Pancreas (tissue), 10 donors: ENCODE measurements around the gene RACGAP1. TPM values are rescaled to one million over a fixed set of nuclear protein-coding genes. Genes with fewer than 3 reads are reported as not detected.

Source experiments
- ATAC-seq, 4 donors: fragments of 200-7000 bp; cut with Tn5 transposase; one replicate each; pipeline versions ENCODE4 v1.8.0 to v1.9.1; 2020; ENCODE audit warnings: mild to moderate bottlenecking in 4 of 4, moderate library complexity in 4 of 4
- DNase-seq, 6 donors: peaks; one replicate each; pipeline ENCODE4 v3.0.0-alpha.2; 2020
- FAIRE-seq: peaks from 2 replicates; lab custom pipeline; 2012; peaks lifted over from hg19 to GRCh38; lab: Jason Lieb, UNC
- H3K27ac ChIP-seq, 4 donors: fragments of 200-600 bp; sonication (generic); 1 replicate in 3 of 4; 2 replicates in 1 of 4; pipeline versions ENCODE4 v1.5.0 to v1.8.0; 2020
- H3K27me3 ChIP-seq, 4 donors: fragments of 200-600 bp; one replicate each; pipeline ENCODE4 v1.8.0; 2021
- H3K36me3 ChIP-seq, 3 donors: fragments of 200-600 bp; sonication (generic) in 1 of 3; one replicate each; pipeline versions ENCODE4 v1.5.0 to v1.8.0; 2020 to 2021
- H3K4me1 ChIP-seq, 3 donors: fragments of 200-600 bp; one replicate each; pipeline ENCODE4 v1.8.0; 2021
- H3K4me3 ChIP-seq, 4 donors: fragments of 200-600 bp; sonication (generic) in 2 of 4; one replicate each; pipeline versions ENCODE4 v1.5.0 to v1.8.0; 2020 to 2021
- H3K9me3 ChIP-seq, 4 donors: fragments of 200-600 bp; one replicate each; pipeline ENCODE4 v1.8.0; 2021
- CTCF ChIP-seq, 4 donors: fragments of 200-600 bp; sonication (generic) in 3 of 4; IDR thresholded peaks; one replicate each; pipeline versions ENCODE4 v1.5.0 to v1.8.0; 2021; ENCODE audit warnings: antibody characterized with exemption in 4 of 4
- WGBS, 2 donors: extraction: QIAGEN DNeasy Blood & Tissue Kit; methylation state at CpG; one replicate each; pipeline ENCODE4 v1.1.7; 2013; 5-methylcytosine and 5-hydroxymethylcytosine counted together
- intact Hi-C, 3 donors: fragments of 100-400 bp; cut with DNase I; formaldehyde crosslinking; loops; one replicate each; pipeline versions ENCODE4 v1.11.1 to v1.14.2; 2022
- polyA plus RNA-seq, 2 donors: library from polyadenylated mRNA; stranded (reverse); fragments of 200-250 nt; gene quantifications; one replicate each; pipeline ENCODE4 v1.2.3, GENCODE V29; 2013
- total RNA-seq, 6 donors: library from RNA; stranded (reverse); fragmentation: NEBNext Ultra II Directional in 4 of 6; extraction: Animal tissue kit (Norgen Biotek cat#: 25700) in 4 of 6; gene quantifications; one replicate each; pipeline versions ENCODE4 v1.2.1 to v1.2.4, GENCODE V29; 2021 to 2023
- donor health status: healthy with polysubstance abuse.
- donor health status: DM: no; HTN: no; CAD: no; lungs with moderate emphysema.
- donor health status: DM: no; HTN: no; CAD: no.
- donor health status: control.
- donor health status: control.
- donor health status: Bipolar disorder and iron deficiency.
- donor health status: DM: yes; HTN: yes; CAD: no.
- donor health status: DM: no; HTN: no; CAD: no.
- donor health status: DM: no; HTN: no; CAD: no.
- donor health status: DM: yes; HTN: yes; CAD: no.

Gene RACGAP1
- total and polyA plus RNA-seq, 8 donors: 0.72 to 6.3 (median 2.4) TPM

DNA sequence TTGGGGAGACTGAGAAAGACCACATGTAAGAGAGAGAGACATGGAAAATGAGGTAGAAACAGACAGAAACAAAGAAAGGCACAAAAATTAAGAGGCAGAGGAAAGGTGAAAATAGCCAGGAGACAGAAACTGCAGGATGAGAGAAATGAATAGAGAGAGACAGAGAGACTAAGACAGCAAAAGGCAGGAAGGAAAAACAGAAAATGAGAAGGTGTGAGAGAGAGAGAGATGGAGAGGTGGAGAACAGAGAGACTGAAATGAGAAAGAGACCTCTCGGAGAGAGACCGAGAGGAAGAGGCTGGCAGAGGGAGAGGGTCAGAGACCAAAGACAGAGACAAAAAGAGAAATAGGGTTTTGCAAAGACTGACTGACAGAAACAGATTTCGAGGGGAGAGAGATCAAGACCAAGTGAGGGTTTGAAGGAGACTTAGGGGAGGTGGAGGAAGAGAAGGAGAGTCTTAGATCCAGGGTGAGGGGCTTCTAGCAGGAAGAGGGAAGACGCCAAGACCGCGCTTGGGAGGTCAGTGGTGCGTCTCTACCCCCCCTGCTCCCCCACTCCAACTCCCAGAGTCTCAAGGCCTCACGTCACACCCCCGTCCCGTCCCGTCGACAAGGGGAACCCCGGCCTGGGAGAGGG, 64.7 kb downstream of the RACGAP1 start:
- WGBS, 2 donors: 44 to 46% methylated on average over 12 to 13 of the region's 13 CpGs
- H3K27ac ChIP-seq: peak overlapping the region in 1 of 4 donors; percentile 44
- no peak for ATAC-seq
- intact Hi-C loops: no loop called here
- peaks cover 0 to 8% (median 0%) of the 10 kb centered on the region in 4 donors for H3K27me3 ChIP-seq
- H3K4me3 ChIP-seq: no peak overlapping the region
- FAIRE-seq: no peak
- TF ChIP-seq CTCF (IDR thresholded peaks at IDR 0.05): no peak
- H3K4me1 ChIP-seq: peaks cover 6 to 11% (median 6%) of the 10 kb centered on the region in 3 donors
- DNase-seq: no peak
- no peaks in the 10 kb centered on the region for H3K36me3 ChIP-seq
- no peaks in the 10 kb centered on the region for H3K9me3 ChIP-seq

- H3K9me3 ChIP-seq: no peaks in the 10 kb centered on the region
- peak in 3 of 4 donors; percentile 32 to 45 (median 34) for ATAC-seq
- no peaks in the 10 kb centered on the region for H3K36me3 ChIP-seq
- peak overlapping the region in 2 of 4 donors; percentile 12 to 44 for H3K27ac ChIP-seq
- TF ChIP-seq CTCF (IDR thresholded peaks at IDR 0.05): no peak
- no peak overlapping the region for H3K4me3 ChIP-seq
- WGBS, 2 donors: 37 to 45% methylated on average over 11 of the region's 11 CpGs
- no peak for FAIRE-seq
- intact Hi-C loops: no loop called here
- peak in 2 of 6 donors; percentile 30 to 45 for DNase-seq
- H3K4me1 ChIP-seq: peaks cover 6 to 11% (median 6%) of the 10 kb centered on the region in 3 donors
- H3K27me3 ChIP-seq: peaks cover 0 to 8% (median 0%) of the 10 kb centered on the region in 4 donors
Observed at GRCh38 chr12:49959685-49960473, 65.4 kb downstream of the RACGAP1 start.

DNA sequence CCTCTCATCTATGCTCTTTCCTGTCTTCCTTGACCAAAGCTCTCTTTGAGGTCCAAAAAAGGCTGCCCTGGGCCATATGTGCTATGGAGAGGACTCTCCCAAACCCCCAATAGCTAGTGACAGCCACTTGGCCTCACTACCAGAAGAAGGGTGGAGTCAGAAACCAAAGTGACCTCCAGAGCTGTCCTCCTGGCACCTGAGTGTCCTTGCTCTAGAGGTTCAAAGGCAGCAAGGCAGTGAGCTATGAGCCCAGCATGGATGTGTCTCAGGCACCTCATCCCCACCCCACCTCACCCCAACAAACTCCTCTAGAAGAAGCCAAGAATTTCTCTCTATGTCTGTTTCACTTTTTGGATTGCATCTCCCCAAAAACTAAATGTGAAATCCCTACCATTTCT, 67.7 kb downstream of the RACGAP1 start:
- H3K27ac ChIP-seq: no peak overlapping the region
- intact Hi-C loops: no loop called here
- H3K4me1 ChIP-seq: peaks cover 0 to under 1% (median 0%) of the 10 kb centered on the region in 3 donors
- H3K9me3 ChIP-seq: no peaks in the 10 kb centered on the region
- H3K36me3 ChIP-seq: no peaks in the 10 kb centered on the region
- ATAC-seq: no peak
- no peak for FAIRE-seq
- no peak for DNase-seq
- peaks cover 0 to 8% (median 0%) of the 10 kb centered on the region in 4 donors for H3K27me3 ChIP-seq
- TF ChIP-seq CTCF (IDR thresholded peaks at IDR 0.05): no peak
- no peak overlapping the region for H3K4me3 ChIP-seq

DNA sequence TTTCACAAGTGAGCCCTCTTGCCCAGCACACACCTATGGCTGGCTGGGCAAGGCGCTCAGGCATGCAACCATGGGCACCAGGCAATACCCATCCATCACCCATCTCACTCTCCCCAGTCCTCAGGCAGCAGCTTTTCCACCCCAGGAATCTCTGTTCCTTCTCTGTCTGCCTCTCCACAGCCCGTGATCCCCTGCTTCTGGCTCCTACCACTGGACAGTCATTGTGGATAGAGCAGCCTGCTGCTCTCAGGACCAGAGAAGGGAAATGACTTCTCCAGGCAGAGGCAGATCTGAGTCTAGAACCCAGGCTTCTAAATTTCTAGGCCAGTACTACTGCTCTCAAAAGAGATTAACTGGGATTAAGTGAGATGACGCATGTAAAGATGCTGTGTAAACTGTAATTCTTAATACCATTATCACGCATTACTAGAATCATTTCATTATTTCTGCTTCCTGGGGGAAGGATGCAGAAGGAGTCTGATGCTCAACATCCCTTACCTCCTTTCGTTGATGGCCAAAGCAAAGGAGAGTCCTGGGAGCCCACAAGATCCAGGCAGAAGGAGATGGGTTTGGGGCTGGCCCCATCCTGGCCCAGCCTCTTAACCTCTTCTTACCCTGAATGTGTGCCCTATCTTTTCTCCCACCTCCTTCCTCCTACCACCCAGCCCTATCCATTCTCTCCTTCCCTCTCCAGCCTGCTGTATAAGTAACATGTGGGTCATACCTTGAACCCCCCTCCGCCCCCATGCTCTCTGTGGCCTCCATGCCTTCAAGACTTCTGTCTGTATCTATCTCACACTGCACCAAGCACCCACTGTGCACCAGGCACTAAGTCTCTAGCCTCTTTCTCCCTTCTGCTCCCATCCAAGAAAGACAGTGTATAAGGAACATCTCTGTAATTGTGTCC, 68.4 kb downstream of the RACGAP1 start:
- FAIRE-seq (no peak), ATAC-seq (no peak)
- 82 to 94% methylated on average over 6 of the region's 6 CpGs for WGBS, 2 donors

More for the DNA sequence above, 68.4 kb downstream of the RACGAP1 start:
- TF ChIP-seq CTCF (IDR thresholded peaks at IDR 0.05): no peak
- no peaks in the 10 kb centered on the region for H3K9me3 ChIP-seq
- H3K27me3 ChIP-seq: peaks cover 0 to 8% (median 0%) of the 10 kb centered on the region in 4 donors
- no peak overlapping the region for H3K4me3 ChIP-seq
- intact Hi-C loops: no loop called here
- no peaks in the 10 kb centered on the region for H3K36me3 ChIP-seq
- no peak overlapping the region for H3K27ac ChIP-seq
- DNase-seq: peak in 1 of 6 donors; percentile 12
- H3K4me1 ChIP-seq: no peaks in the 10 kb centered on the region
